Left lung (tissue), 10 donors: ENCODE data around the gene C1QTNF1. TPM values are rescaled to one million over a fixed set of nuclear protein-coding genes. Genes with fewer than 3 reads are reported as not detected.

Experiments
- ATAC-seq: fragments of 200-7000 bp; cut with Tn5 transposase; one replicate; pipeline ENCODE4 v1.9.1; 2020; ENCODE audit warnings: moderate library complexity
- DNase-seq, 4 donors: peaks; one replicate each; pipeline ENCODE4 v3.0.0-alpha.2; 2013 to 2020
- H3K27ac ChIP-seq, 2 donors: fragments of 200-600 bp; sonication (generic) in 1 of 2; one replicate each; pipeline versions ENCODE4 v1.5.0 to v1.8.0; 2020 to 2021
- H3K27me3 ChIP-seq, 2 donors: fragments of 200-600 bp; sonication (generic) in 1 of 2; one replicate each; pipeline versions ENCODE4 v1.5.0 to v1.8.0; 2020 to 2021
- H3K36me3 ChIP-seq, 2 donors: fragments of 200-600 bp; sonication (generic) in 1 of 2; one replicate each; pipeline versions ENCODE4 v1.5.0 to v1.8.0; 2020 to 2021
- H3K4me1 ChIP-seq, 2 donors: fragments of 200-600 bp; one replicate each; pipeline ENCODE4 v1.8.0; 2021
- H3K4me3 ChIP-seq, 2 donors: fragments of 200-600 bp; sonication (generic) in 1 of 2; one replicate each; pipeline versions ENCODE4 v1.5.0 to v1.8.0; 2020 to 2021; ENCODE audit warnings: mild to moderate bottlenecking in 1 of 2
- H3K9me3 ChIP-seq, 2 donors: fragments of 200-600 bp; sonication (generic) in 1 of 2; one replicate each; pipeline versions ENCODE4 v1.5.0 to v1.8.0; 2020 to 2021
- CTCF ChIP-seq, 2 donors: fragments of 200-600 bp; sonication (generic) in 1 of 2; IDR thresholded peaks; one replicate each; pipeline versions ENCODE4 v1.5.0 to v1.8.0; 2021; ENCODE audit warnings: antibody characterized with exemption in 2 of 2
- intact Hi-C, 2 donors: fragments of 100-400 bp; cut with DNase I; formaldehyde crosslinking; loops; one replicate each; pipeline versions ENCODE4 v1.11.2 to v1.14.2; 2022
- polyA plus RNA-seq, 6 donors: library from polyadenylated mRNA; unstranded; fragments of 120-200 nt; gene quantifications; one replicate each; pipeline ENCODE4 v1.2.1, GENCODE V29; 2013; ENCODE audit not compliant: insufficient read length in 6 of 6
- total RNA-seq, 2 donors: library from RNA; stranded (reverse); fragmentation: NEBNext Ultra II Directional; extraction: Animal tissue kit (Norgen Biotek cat#: 25700); gene quantifications; one replicate each; pipeline ENCODE4 v1.2.1, GENCODE V29; 2021
- donor health status: DM: no; HTN: yes; CAD: no.
- donor health status: DM: no; HTN: no; CAD: no.

The C1QTNF1 gene
- total and polyA plus RNA-seq, 8 donors = 1.4 to 31.4 (median 2.2) TPM

DNA sequence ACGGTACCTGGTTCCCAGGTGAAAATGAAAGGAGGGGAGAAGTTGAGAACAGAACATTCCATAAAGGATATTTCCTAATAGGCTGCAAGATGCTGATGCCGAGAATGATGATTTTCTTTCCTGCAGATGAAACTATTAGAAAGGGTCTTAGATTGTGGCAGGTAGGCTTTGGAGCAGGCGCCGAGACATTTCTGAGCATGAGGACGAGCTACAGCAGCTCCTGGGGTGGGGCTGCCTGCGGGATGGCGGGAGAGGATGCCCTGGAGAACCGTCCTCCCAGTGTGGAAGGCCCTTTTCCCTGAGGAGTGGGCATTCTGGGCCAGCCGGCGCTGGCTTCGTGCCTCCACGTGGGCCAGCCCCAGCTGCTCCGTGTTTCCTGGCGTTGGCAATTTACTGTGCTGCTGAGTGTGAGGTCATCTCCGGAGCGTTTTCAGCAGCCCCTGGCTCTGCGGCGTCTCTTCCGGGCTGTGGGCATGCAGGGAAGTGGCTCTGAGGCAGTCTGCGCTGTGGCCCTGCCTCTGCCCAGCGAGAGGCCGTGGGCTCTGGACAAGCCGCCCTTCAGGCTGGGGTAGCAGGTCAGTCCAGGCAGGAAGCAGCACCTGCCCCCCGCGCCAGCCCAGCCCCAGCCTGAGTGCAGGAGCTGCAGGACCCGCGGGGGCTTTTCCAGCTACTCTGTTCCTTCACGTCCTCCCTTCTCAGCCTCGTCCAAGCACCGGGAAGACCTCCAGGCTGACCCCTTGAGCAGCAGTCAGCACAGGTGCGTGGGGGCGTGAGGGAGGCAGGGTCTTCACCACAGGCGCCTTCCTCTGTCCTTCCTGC lies 62.8 kb downstream of the C1QTNF1 start:
- no peaks in the 10 kb centered on the region for H3K9me3 ChIP-seq

DNA sequence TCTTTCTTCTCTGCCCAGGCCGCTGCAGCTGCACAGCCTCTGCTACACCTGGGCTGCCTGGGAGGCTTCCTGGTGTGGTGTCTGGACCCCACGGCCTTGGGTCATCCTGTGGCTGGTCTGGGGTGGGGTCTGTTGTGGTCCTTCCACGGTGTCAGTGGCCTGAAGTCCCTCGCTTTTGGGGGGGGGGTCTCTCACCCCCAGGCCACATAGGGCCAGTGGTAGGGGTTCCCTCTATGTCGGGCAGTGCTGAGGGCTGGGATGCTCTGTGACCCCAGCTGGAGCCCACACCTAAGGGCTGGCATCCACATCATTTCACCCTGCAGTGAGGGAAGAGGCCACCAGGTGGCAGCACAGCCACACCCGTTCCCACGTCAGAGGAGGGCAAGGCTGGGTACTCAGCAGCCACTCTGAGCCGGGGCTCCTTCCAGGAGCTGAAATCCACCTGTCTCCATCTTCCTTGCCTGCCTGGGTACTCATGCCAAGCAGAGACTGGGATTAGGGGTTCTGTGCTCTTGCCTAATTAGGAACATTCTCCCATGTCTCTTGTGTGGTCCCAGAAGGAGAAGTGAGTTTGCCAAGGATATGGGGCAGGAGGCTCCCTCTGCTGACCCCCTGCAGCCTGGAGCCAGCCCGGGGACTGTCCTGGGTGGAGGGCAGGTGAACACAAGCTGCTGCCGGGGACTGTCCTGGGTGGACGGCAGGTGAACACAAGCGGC lies 63.6 kb downstream of the C1QTNF1 start:
- DNase-seq (peak; percentile 36 to 90 (median 65)), ATAC-seq (peak; percentile 85)
- peaks cover 0 to 4% of the 10 kb centered on the region in 2 donors for H3K4me1 ChIP-seq
- H3K27ac ChIP-seq = no peak overlapping the region
- H3K9me3 ChIP-seq = no peaks in the 10 kb centered on the region
- intact Hi-C loops = loop anchor here in 1 of 2 donors (5.0 kb wide), 1 partner anchor 305 kb away; no protein-coding TSS in a partner anchor
- peak; percentile 85 to 92 for TF ChIP-seq CTCF (IDR thresholded peaks at IDR 0.05)
- H3K27me3 ChIP-seq = peaks cover 4 to 27% of the 10 kb centered on the region in 2 donors
- H3K36me3 ChIP-seq = peaks cover 0 to 49% of the 10 kb centered on the region in 2 donors
- no peak overlapping the region for H3K4me3 ChIP-seq

More for the DNA sequence above, 62.8 kb downstream of the C1QTNF1 start:
- DNase-seq (peak in 1 of 4 donors; percentile 65), ATAC-seq (no peak)
- no peak for TF ChIP-seq CTCF (IDR thresholded peaks at IDR 0.05)
- Histone ChIP-seq H3K27ac (no peak overlapping the region), H3K4me1 (peaks cover 0 to 5% of the 10 kb centered on the region in 2 donors), H3K27me3 (peaks cover 0 to 19% of the 10 kb centered on the region in 2 donors), H3K36me3 (peaks cover 0 to 57% of the 10 kb centered on the region in 2 donors), H3K4me3 (no peak overlapping the region)
- intact Hi-C loops = loop anchor here in 1 of 2 donors (5.0 kb wide), 1 partner anchor 305 kb away; no protein-coding TSS in a partner anchor

DNA sequence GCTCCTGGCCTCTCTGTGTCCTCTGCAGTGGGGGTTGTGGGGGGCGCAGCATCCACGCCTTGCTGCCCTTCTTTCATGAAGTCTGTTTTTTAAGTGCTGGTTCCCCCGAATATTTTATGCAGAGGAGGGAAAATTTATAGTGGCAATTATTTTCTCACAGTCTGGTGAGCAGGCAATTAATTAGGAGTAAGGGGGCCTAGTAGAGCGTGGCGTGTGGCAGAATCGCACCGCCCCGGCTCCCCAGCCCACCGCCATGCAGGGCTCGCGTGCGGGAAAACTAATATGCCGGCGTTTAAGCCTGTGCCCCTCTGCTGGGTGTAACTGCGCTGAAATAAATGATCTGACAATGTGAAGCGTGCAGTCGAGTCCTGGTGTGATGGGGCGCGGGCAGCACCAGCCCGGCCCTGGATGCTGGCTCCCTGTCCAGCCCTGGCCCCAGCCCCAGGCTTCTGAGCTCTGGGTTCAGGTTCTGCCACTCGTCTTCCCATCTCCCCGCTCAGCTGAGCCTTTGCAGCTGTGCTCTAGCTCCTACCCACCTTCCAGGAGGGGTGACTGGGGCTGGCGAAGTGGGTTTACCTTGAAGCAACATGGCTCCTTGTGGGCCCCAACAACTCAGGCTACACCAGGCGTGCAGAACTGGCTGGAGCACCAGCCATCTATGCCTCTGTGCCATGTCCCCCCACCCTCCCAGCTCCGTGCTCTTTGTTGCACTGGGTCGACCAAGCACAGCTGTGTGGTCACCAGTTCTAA lies 64.5 kb downstream of the C1QTNF1 start:
- no peak overlapping the region for H3K4me3 ChIP-seq
- ATAC-seq (no peak), DNase-seq (peak in 1 of 4 donors; percentile 51)
- H3K27ac ChIP-seq = no peak overlapping the region
- H3K36me3 ChIP-seq = peaks cover 0 to 41% of the 10 kb centered on the region in 2 donors
- no peak for TF ChIP-seq CTCF (IDR thresholded peaks at IDR 0.05)
- H3K27me3 ChIP-seq = peaks cover 9 to 35% of the 10 kb centered on the region in 2 donors
- intact Hi-C loops = loop anchor here in 1 of 2 donors (5.0 kb wide), 1 partner anchor 304 kb away; no protein-coding TSS in a partner anchor
- H3K4me1 ChIP-seq = no peaks in the 10 kb centered on the region
- no peaks in the 10 kb centered on the region for H3K9me3 ChIP-seq

DNA sequence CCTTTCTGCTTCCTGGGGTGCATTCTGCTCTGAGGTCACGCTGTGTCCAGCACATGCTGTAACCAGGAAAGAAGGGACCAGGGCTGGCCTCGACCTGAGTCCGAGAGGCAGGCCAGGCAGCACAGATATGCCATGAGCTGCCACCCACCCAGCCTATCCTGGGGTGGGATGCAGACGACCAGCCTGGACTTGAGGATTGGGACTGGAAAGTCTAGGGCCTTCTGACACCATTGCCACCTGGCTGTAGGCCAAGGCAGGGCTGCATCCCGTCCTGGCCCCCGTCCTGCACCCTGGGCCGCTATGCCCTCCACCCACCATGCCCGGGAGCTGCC lies 65.0 kb downstream of the C1QTNF1 start:
- intact Hi-C loops = loop anchor here in 1 of 2 donors (5.0 kb wide), 1 partner anchor 303 kb away; no protein-coding TSS in a partner anchor
- TF ChIP-seq CTCF (IDR thresholded peaks at IDR 0.05) = no peak
- H3K4me3 ChIP-seq = no peak overlapping the region
- H3K4me1 ChIP-seq = no peaks in the 10 kb centered on the region
- ATAC-seq (no peak), DNase-seq (no peak)
- H3K9me3 ChIP-seq = no peaks in the 10 kb centered on the region
- peaks cover 9 to 40% of the 10 kb centered on the region in 2 donors for H3K27me3 ChIP-seq
- H3K36me3 ChIP-seq = peaks cover 0 to 35% of the 10 kb centered on the region in 2 donors
- H3K27ac ChIP-seq = no peak overlapping the region
